ENCODE data around the gene PON2.

- no peak for TF ChIP-seq EZH2phosphoT487 (IDR thresholded peaks at IDR 0.05; ENCODE audit: low read depth, severe bottlenecking, unreplicated experiment)
- no peak for TF ChIP-seq CTCF (IDR thresholded peaks at IDR 0.05; ENCODE audit: poor library complexity)
Measured at GRCh38 chr7:95407751-95408150, 27.1 kb downstream of the PON2 start.

Data from hepatocyte (in vitro differentiated cells).